Measurements from ENCODE around the gene TUBB3. TPM values are rescaled to one million over a fixed set of nuclear protein-coding genes. Genes with fewer than 3 reads are reported as not detected.

The TUBB3 gene
- total and polyA plus RNA-seq, 2 of the 8 experiments (the other 6 are each of a cell fraction or from before 2014, with no cell fraction given) = 275 to 393 TPM

DNA sequence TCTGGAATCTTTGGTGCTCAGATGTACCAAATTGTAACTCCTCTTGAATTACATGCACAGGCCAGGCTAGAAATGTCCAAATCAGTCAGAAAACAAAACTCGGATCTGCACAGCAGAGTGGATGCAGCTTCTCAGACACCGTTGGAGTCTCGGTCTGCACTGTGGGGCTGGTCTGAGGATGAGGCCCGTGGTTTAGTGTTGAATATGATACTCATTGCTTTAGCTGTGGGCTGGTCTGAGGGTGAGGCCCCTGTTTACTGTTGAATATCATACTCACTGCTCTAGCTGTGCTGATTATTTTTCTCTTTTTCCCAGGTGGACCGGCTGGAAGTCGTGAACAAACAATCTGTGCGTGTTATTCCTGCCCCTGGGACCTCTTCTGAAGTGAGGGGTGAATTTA lies 61.1 kb downstream of the TUBB3 start:
- CTCF ChIA-PET (ENCODE audit: partially characterized antibody) = interaction anchor here (0.6 to 0.7 kb wide), 2 partner anchors 689 to 838 kb away, joined by 3 read pairs; no protein-coding TSS in a partner anchor
- peaks cover 16 to 72% (median 44%) of the 10 kb centered on the region in 4 experiments for H3K36me3 ChIP-seq (ENCODE audit: control insufficient read depth in 2 of 4, insufficient read depth in 4 of 4, low read length in 3 of 4)
- TF ChIP-seq SUZ12 (IDR thresholded peaks at IDR 0.05; ENCODE audit: low read length) = no peak
- no peak for TF ChIP-seq HDAC2 (IDR thresholded peaks at IDR 0.05; ENCODE audit: borderline replicate concordance in 1 of 2, low read depth in 2 of 2, low read length in 2 of 2)

More for the DNA sequence above, 61.1 kb downstream of the TUBB3 start:
- FAIRE-seq (no peak), DNase-seq (ENCODE audit: low read depth in 1 of 2, low spot score in 2 of 2) (no peak)
- Histone ChIP-seq H2AFZ (ENCODE audit: low read length) (no peak overlapping the region), H3K27me3 (replicated peaks in 1 of 4; ENCODE audit: control insufficient read depth in 3 of 4, extremely low read depth in 1 of 4, insufficient read depth in 3 of 4, low read length in 3 of 4) (no peaks in the 10 kb centered on the region; a peak in 1 of 7 replicates), H3K4ac (replicated peaks; ENCODE audit: insufficient read length, low read depth, low read length) (no peak overlapping the region), H2BK120ac (replicated peaks; ENCODE audit: low read depth, low read length) (no peak overlapping the region), H3K18ac (ENCODE audit: extremely low read depth, low read length) (no peak overlapping the region), H2AK5ac (ENCODE audit: low read depth, low read length) (no peak overlapping the region), H3K56ac (replicated peaks; ENCODE audit: insufficient read length, low read depth, low read length) (no peak overlapping the region), H3K79me2 (ENCODE audit: control insufficient read depth in 1 of 2, insufficient read depth in 2 of 2, low read length in 2 of 2) (no peaks in the 10 kb centered on the region), H4K20me1 (replicated peaks in 1 of 2; ENCODE audit: control insufficient read depth in 1 of 2, insufficient read depth in 2 of 2, low read length in 2 of 2) (peaks cover 0 to 10% of the 10 kb centered on the region in 2 experiments), H3K4me1 (replicated peaks in 1 of 4; ENCODE audit: control insufficient read depth in 3 of 4, insufficient read depth in 4 of 4, low read length in 3 of 4) (no peaks in the 10 kb centered on the region), H4K5ac (ENCODE audit: insufficient read length, low read depth, low read length) (no peak overlapping the region), H3K14ac (ENCODE audit: insufficient read length) (no peak overlapping the region), H3K4me2 (ENCODE audit: insufficient read depth in 1 of 2, low read depth in 2 of 2, low read length in 2 of 2) (no peak overlapping the region), H4K91ac (replicated peaks; ENCODE audit: insufficient read length, low read length) (no peak overlapping the region), H3K9ac (replicated peaks in 1 of 4; ENCODE audit: extremely low read depth in 1 of 4, low read depth in 3 of 4, low read length in 3 of 4) (no peak overlapping the region), H2BK20ac (ENCODE audit: low read length) (no peak overlapping the region), H3K23me2 (ENCODE audit: low read depth, low read length) (no peaks in the 10 kb centered on the region), H3K79me1 (ENCODE audit: low read depth, low read length) (no peaks in the 10 kb centered on the region; the same call in 1 of the 2 replicates), H4K8ac (ENCODE audit: extremely low read depth, insufficient read depth, low read length) (no peak overlapping the region; the same call in 1 of the 2 replicates), H3K9me3 (ENCODE audit: insufficient read depth in 2 of 2, low read depth in 1 of 2, low read length in 1 of 2) (no peaks in the 10 kb centered on the region), H3K27ac (ENCODE audit: low read depth, low read length) (no peak overlapping the region), H3K23ac (ENCODE audit: insufficient read length) (no peak overlapping the region), H2BK15ac (ENCODE audit: low read length) (no peak overlapping the region), H3K4me3 (ENCODE audit: extremely low read depth in 1 of 4, insufficient read depth in 2 of 4, low read depth in 3 of 4, low read length in 4 of 4) (no peak overlapping the region), H2BK5ac (ENCODE audit: low read depth, low read length) (no peak overlapping the region), H2BK12ac (ENCODE audit: low read depth, low read length) (no peak overlapping the region)
- POLR2A ChIA-PET (ENCODE audit: partially characterized antibody) = interaction anchor here (1.2 to 2.0 kb wide), 2 partner anchors 21 to 69 kb away, joined by 3 to 5 read pairs; no protein-coding TSS in a partner anchor
- 93% methylated on average over 7 of the region's 7 CpGs; no CpG with 5 or more reads in 1 of the 2 experiments for WGBS, 2 experiments (ENCODE audit: extremely low coverage in 1 of 2, insufficient coverage in 1 of 2, insufficient read length in 1 of 2, insufficient replicate concordance in 2 of 2, low coverage in 1 of 2, low lambda C conversion rate in 2 of 2, missing lambda C conversion rate in 1 of 2)
